Brain microvascular endothelial cell (primary cell): ENCODE data around the gene RWDD3.

Source experiments
- DNase-seq: peaks from one replicate; pipeline ENCODE4 v3.0.0-alpha.2; 2020
- H3K27ac ChIP-seq: fragments of 250-450 bp; sonication (Bioruptor Pico); 2 replicates; pipeline ENCODE4 v1.5.1; 2020; ENCODE audit warnings: mild to moderate bottlenecking, moderate library complexity
- H3K27me3 ChIP-seq: fragments of 250-450 bp; sonication (Bioruptor Pico); replicated peaks from 2 replicates; pipeline ENCODE4 v1.5.1; 2020; ENCODE audit warnings: mild to moderate bottlenecking
- H3K36me3 ChIP-seq: fragments of 250-450 bp; sonication (Bioruptor Pico); replicated peaks from 2 replicates; pipeline ENCODE4 v1.5.1; 2020; ENCODE audit warnings: mild to moderate bottlenecking
- H3K4me3 ChIP-seq: 2 replicates; pipeline ENCODE4 v1.5.1; 2011; ENCODE audit warnings: low read depth, mild to moderate bottlenecking, control low read depth, low read length, moderate library complexity
- in situ Hi-C: cut with HindIII; loops from 2 replicates; pipeline ENCODE4 v1.10.0; 2017; ENCODE audit warnings: low sequenced_read_pairs, low pct_ligation_motif_present
- TF ChIP-seq, protein P1 (sequence below): IDR thresholded peaks from 2 replicates; pipeline ENCODE4 v1.5.1; 2011; ENCODE audit warnings: low read depth, mild to moderate bottlenecking, moderate library complexity, low read length, control low read depth, inconsistent platforms; ENCODE audit errors: missing control alignments

Gene RWDD3

DNA sequence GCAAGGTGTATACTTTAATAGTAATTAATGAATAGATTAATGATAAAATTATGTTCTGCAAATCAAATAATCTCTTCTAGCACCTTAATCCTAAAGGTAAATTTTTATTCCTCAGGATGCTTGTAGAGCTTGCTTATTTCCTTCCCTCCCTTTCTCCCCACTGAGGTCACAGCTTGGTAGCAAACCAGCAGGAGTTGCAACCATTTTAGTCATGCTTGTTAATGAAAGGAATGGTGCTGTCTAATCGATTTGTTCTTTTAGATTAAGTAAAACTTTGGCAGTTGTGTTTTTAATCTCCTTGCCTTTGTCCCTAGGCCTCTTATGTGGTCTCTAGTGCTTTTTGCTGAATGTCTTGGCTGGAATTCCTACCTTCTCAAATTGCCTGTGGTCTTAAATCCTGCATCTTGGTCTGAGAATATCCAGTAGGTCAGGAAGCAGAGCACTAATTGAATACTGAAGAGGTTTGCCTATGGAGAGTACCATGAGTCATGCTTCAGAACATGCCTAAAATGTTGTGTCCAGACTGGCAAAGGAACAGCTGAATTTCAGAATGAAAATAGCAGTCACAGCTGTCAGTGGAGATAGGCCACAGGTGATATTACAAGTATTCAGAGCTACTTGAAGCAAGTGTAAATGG is 36.3 kb upstream of the RWDD3 start:
- TF ChIP-seq, protein P1, sequence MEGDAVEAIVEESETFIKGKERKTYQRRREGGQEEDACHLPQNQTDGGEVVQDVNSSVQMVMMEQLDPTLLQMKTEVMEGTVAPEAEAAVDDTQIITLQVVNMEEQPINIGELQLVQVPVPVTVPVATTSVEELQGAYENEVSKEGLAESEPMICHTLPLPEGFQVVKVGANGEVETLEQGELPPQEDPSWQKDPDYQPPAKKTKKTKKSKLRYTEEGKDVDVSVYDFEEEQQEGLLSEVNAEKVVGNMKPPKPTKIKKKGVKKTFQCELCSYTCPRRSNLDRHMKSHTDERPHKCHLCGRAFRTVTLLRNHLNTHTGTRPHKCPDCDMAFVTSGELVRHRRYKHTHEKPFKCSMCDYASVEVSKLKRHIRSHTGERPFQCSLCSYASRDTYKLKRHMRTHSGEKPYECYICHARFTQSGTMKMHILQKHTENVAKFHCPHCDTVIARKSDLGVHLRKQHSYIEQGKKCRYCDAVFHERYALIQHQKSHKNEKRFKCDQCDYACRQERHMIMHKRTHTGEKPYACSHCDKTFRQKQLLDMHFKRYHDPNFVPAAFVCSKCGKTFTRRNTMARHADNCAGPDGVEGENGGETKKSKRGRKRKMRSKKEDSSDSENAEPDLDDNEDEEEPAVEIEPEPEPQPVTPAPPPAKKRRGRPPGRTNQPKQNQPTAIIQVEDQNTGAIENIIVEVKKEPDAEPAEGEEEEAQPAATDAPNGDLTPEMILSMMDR: no peak
- H3K27ac ChIP-seq: no peak overlapping the region
- H3K36me3 ChIP-seq: no peaks in the 10 kb centered on the region
- DNase-seq: peak; percentile 6
- in situ Hi-C loops: no loop called here
- no peak overlapping the region for H3K4me3 ChIP-seq
- no peaks in the 10 kb centered on the region for H3K27me3 ChIP-seq

GRCh38 chr1:95201905-95202304 is 32.1 kb upstream of the RWDD3 start:
- TF ChIP-seq, protein P1: no peak
- no peaks in the 10 kb centered on the region for H3K36me3 ChIP-seq
- no peak for DNase-seq
- no peaks in the 10 kb centered on the region for H3K27me3 ChIP-seq
- H3K27ac ChIP-seq: no peak overlapping the region
- no peak overlapping the region for H3K4me3 ChIP-seq
- in situ Hi-C loops: no loop called here

DNA sequence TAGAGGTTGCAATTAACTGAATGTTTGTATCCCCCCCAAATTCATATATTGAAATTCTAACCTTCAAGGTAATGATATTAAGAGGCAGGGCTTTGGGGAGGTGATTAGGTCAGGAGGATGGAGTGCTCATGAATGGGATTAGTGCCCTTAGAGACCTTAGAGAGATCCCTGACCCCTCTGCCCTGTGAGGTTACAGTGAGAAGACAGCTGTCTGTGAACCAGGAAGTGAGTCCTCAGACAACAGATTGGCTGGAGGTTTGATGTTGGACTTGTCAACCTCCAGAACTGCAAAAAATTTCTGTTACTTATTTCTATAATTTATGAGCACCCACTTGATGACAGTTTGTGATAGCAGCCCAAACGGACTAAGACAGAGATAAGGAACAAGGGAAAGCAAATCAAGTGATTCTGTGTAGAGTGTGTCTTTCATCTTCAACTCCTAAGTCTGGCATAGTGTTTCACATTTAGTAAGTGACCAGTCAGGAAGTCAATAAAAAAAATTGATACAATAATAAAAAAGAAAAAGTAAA is 30.0 kb upstream of the RWDD3 start:
- no peaks in the 10 kb centered on the region for H3K27me3 ChIP-seq
- H3K36me3 ChIP-seq: no peaks in the 10 kb centered on the region
- in situ Hi-C loops: no loop called here
- H3K27ac ChIP-seq: no peak overlapping the region
- H3K4me3 ChIP-seq: no peak overlapping the region
- DNase-seq: no peak
- TF ChIP-seq, protein P1: no peak

- in situ Hi-C loops: no loop called here
- Histone ChIP-seq H3K4me3 (no peak overlapping the region), H3K27me3 (no peaks in the 10 kb centered on the region), H3K36me3 (no peaks in the 10 kb centered on the region), H3K27ac (no peak overlapping the region)
- DNase-seq: no peak
- TF ChIP-seq, protein P1: no peak
Observed at GRCh38 chr1:95206514-95206913, 27.5 kb upstream of the RWDD3 start.

GRCh38 chr1:95207223-95207935 is 26.6 kb upstream of the RWDD3 start:
- Histone ChIP-seq H3K4me3 (no peak overlapping the region), H3K36me3 (no peaks in the 10 kb centered on the region), H3K27me3 (no peaks in the 10 kb centered on the region), H3K27ac (no peak overlapping the region)
- TF ChIP-seq, protein P1: no peak
- in situ Hi-C loops: no loop called here
- DNase-seq: no peak

DNA sequence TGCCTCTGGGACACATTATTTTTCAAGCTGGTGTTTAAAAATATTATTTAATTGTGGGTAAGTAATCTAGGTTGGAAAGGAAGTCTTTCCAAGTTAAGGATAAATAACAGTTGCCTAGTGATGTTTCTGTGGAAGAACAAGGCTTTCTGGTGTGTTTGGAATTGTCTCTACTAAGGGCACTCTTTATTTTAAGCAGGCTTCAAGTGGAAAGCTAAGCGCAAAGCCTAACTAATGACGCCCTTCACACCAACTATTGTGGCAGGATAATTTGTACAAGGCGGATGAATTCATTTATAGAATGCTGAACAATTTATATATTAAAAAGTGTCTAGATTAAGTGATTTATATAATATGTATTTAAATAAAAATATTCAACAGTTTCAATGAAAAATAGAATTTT is 25.1 kb upstream of the RWDD3 start:
- no peaks in the 10 kb centered on the region for H3K36me3 ChIP-seq
- no peak overlapping the region for H3K4me3 ChIP-seq
- in situ Hi-C loops: no loop called here
- DNase-seq: no peak
- H3K27ac ChIP-seq: no peak overlapping the region
- TF ChIP-seq, protein P1: no peak
- H3K27me3 ChIP-seq: no peaks in the 10 kb centered on the region
